SK-N-SH (cell line): Measurements from ENCODE around the gene RNF144B. TPM values are rescaled to one million over a fixed set of nuclear protein-coding genes. Genes with fewer than 3 reads are reported as not detected.

Experiments used
- CTCF ChIA-PET: fragments of 300-600, 350-600 bp; formaldehyde crosslinking; extraction: SDS; loops from one replicate; lab custom pipeline; 2021; lab: Yijun Ruan, JAX
- POLR2A ChIA-PET: fragments of 350-600 bp; sonication (Branson Sonifier 250); formaldehyde crosslinking; extraction: SDS; loops from one replicate; lab custom pipeline; 2020; ENCODE audit warnings: antibody characterized with exemption, inconsistent platforms; lab: Yijun Ruan, JAX
- DNase-seq: peaks from one replicate; pipeline ENCODE4 v3.0.0; 2012
- H2AFZ ChIP-seq: fragments of 200-600 bp; sonication (generic); 2 replicates; pipeline ENCODE4 v1.8.1; 2016; ENCODE audit warnings: antibody characterized with exemption, mild to moderate bottlenecking, low read depth
- H3F3A ChIP-seq: fragments of 200-600 bp; sonication (generic); replicated peaks from 2 replicates; pipeline ENCODE3; 2016; ENCODE audit warnings: antibody characterized with exemption, mild to moderate bottlenecking; ENCODE audit not compliant: insufficient read depth
- H3K27ac ChIP-seq, 2 experiments: fragments of 200-500 bp in 1 of 2; fragments of 200-600 bp in 1 of 2; sonication (Bioruptor generic) in 1 of 2; sonication (generic), shearing (Covaris generic) in 1 of 2; 2 replicates each; pipeline versions ENCODE4 v1.5.1 to v1.6.1; 2014 to 2016; ENCODE audit warnings: low read depth in 2 of 2, inconsistent platforms in 1 of 2, low read length in 1 of 2, mild to moderate bottlenecking in 1 of 2, mixed read lengths in 1 of 2
- H3K27me3 ChIP-seq: fragments of 200-600 bp; sonication (generic), shearing (Covaris generic); 2 replicates; pipeline ENCODE4 v1.6.1; 2016; ENCODE audit warnings: mixed run types; ENCODE audit not compliant: insufficient read depth
- H3K36me3 ChIP-seq, 2 experiments: fragments of 200-500 bp in 1 of 2; fragments of 200-600 bp in 1 of 2; sonication (Bioruptor generic) in 1 of 2; sonication (generic) in 1 of 2; replicated peaks in 1 of 2; 2 replicates each; pipeline versions ENCODE3 to v1.5.1; 2014 to 2016; ENCODE audit warnings: low read length in 1 of 2, mild to moderate bottlenecking in 1 of 2; ENCODE audit not compliant: insufficient read depth in 2 of 2, control insufficient read depth in 1 of 2
- H3K4me1 ChIP-seq, 2 experiments: fragments of 200-500 bp in 1 of 2; fragments of 200-600 bp in 1 of 2; sonication (Bioruptor generic) in 1 of 2; sonication (generic), shearing (Covaris generic) in 1 of 2; 2 replicates each; pipeline versions ENCODE4 v1.5.1 to v1.6.1; 2014 to 2016; ENCODE audit warnings: low read depth in 1 of 2, low read length in 1 of 2, mixed run types in 1 of 2; ENCODE audit not compliant: insufficient read depth in 2 of 2, control insufficient read depth in 1 of 2
- H3K4me2 ChIP-seq: fragments of 200-600 bp; sonication (generic), shearing (Covaris generic); 2 replicates; pipeline ENCODE4 v1.6.1; 2017; ENCODE audit warnings: mixed run types
- H3K4me3 ChIP-seq, 2 experiments: fragments of 200-500 bp in 1 of 2; fragments of 200-600 bp in 1 of 2; sonication (Bioruptor generic) in 1 of 2; sonication (generic), shearing (Covaris generic) in 1 of 2; 2 replicates each; pipeline versions ENCODE4 v1.5.1 to v1.8.1; 2014 to 2016; ENCODE audit warnings: low read depth in 2 of 2, inconsistent platforms in 1 of 2, low read length in 1 of 2, mild to moderate bottlenecking in 1 of 2, mixed read lengths in 1 of 2, moderate library complexity in 1 of 2
- H3K79me2 ChIP-seq: fragments of 200-600 bp; sonication (generic); 2 replicates; pipeline ENCODE4 v1.8.1; 2017; ENCODE audit warnings: mild to moderate bottlenecking; ENCODE audit not compliant: insufficient read depth
- H3K9ac ChIP-seq: fragments of 200-600 bp; sonication (generic); 2 replicates; pipeline ENCODE4 v1.6.1; 2017; ENCODE audit warnings: mixed run types
- H3K9me2 ChIP-seq: fragments of 200-600 bp; sonication (generic); 2 replicates; pipeline ENCODE4 v1.6.1; 2017; ENCODE audit warnings: mixed run types
- H3K9me3 ChIP-seq: fragments of 200-600 bp; sonication (generic); 2 replicates; pipeline ENCODE4 v1.6.1; 2017; ENCODE audit warnings: mixed run types, mild to moderate bottlenecking, moderate library complexity
- H4K20me1 ChIP-seq: fragments of 200-600 bp; sonication (generic); 2 replicates; pipeline ENCODE4 v1.6.1; 2017; ENCODE audit warnings: mild to moderate bottlenecking, mixed run types; ENCODE audit not compliant: insufficient read depth
- CHD2 ChIP-seq: fragments of 150-350 bp; IDR thresholded peaks from 2 replicates; pipeline ENCODE4 v1.6.1; 2018; ENCODE audit warnings: low read length; ENCODE audit not compliant: partially characterized antibody
- ELF1 ChIP-seq: IDR thresholded peaks from 2 replicates; pipeline ENCODE4 v1.4.0; 2012
- EP300 ChIP-seq, 2 experiments: IDR thresholded peaks; 2 replicates each; pipeline versions ENCODE4 v1.4.0 to v1.6.1; 2012; ENCODE audit warnings: borderline replicate concordance in 1 of 2, low read depth in 1 of 2, low read length in 1 of 2
- EZH2phosphoT487 ChIP-seq: fragments of 200-600 bp; sonication (generic); IDR thresholded peaks from 2 replicates; pipeline ENCODE4 v1.6.1; 2017; ENCODE audit warnings: low read depth, mixed run types, mild to moderate bottlenecking, antibody characterized with exemption, moderate library complexity, borderline replicate concordance
- FOSL2 ChIP-seq: IDR thresholded peaks from 2 replicates; pipeline ENCODE4 v1.4.0; 2012; ENCODE audit warnings: low read depth, mild to moderate bottlenecking, moderate library complexity, borderline replicate concordance
- FOXJ3 ChIP-seq: sonication (generic); formaldehyde crosslinking; IDR thresholded peaks from 2 replicates; pipeline ENCODE4 v1.5.1; 2020; ENCODE audit warnings: mild to moderate bottlenecking, missing genetic modification reagents
- FOXM1 ChIP-seq: IDR thresholded peaks from 2 replicates; pipeline ENCODE4 v1.4.0; 2012; ENCODE audit warnings: low read depth, mild to moderate bottlenecking
- GATA2 ChIP-seq: sonication (generic); formaldehyde crosslinking; IDR thresholded peaks from 2 replicates; pipeline ENCODE4 v1.5.0; 2020; ENCODE audit warnings: mild to moderate bottlenecking, missing genetic modification reagents
- MEF2A ChIP-seq: IDR thresholded peaks from 2 replicates; pipeline ENCODE4 v1.4.0; 2012; ENCODE audit warnings: low read depth, borderline replicate concordance
- MXI1 ChIP-seq: IDR thresholded peaks from 2 replicates; pipeline ENCODE4 v1.6.1; 2012; ENCODE audit warnings: mild to moderate bottlenecking, low read depth, low read length, improper control_type of control experiment
- NRF1 ChIP-seq: IDR thresholded peaks from 2 replicates; pipeline ENCODE4 v1.6.1; 2012; ENCODE audit warnings: low read depth, mild to moderate bottlenecking, low read length
- POLR2AphosphoS5 ChIP-seq: IDR thresholded peaks from 2 replicates; pipeline ENCODE4 v1.6.1; 2012; ENCODE audit warnings: low read depth, low read length
- RAD21 ChIP-seq: IDR thresholded peaks from 2 replicates; pipeline ENCODE4 v1.6.1; 2012; ENCODE audit warnings: mild to moderate bottlenecking, low read length
- RCOR1 ChIP-seq: fragments of 150-350 bp; IDR thresholded peaks from 2 replicates; pipeline ENCODE4 v1.6.1; 2017; ENCODE audit warnings: antibody characterized with exemption, low read length
- RXRA ChIP-seq: IDR thresholded peaks from 2 replicates; pipeline ENCODE4 v1.4.0; 2012; ENCODE audit warnings: low read depth, mild to moderate bottlenecking, borderline replicate concordance
- SIN3A ChIP-seq: IDR thresholded peaks from 2 replicates; pipeline ENCODE4 v1.6.1; 2012; ENCODE audit warnings: low read depth, mild to moderate bottlenecking, low read length, moderate library complexity, borderline replicate concordance
- TAF1 ChIP-seq: IDR thresholded peaks from 2 replicates; pipeline ENCODE4 v1.6.1; 2012; ENCODE audit warnings: low read depth, mild to moderate bottlenecking, low read length, moderate library complexity, borderline replicate concordance
- YY1 ChIP-seq: IDR thresholded peaks from 2 replicates; pipeline ENCODE4 v1.4.0; 2012; ENCODE audit warnings: low read depth, mild to moderate bottlenecking
- WGBS: methylation state at CpG from one replicate; pipeline ENCODE4 v1.1.6; 2017; ENCODE audit warnings: low lambda C conversion rate; 5-methylcytosine and 5-hydroxymethylcytosine counted together
- polyA plus RNA-seq, 3 experiments: library from polyadenylated mRNA; depleted of rRNA; stranded (reverse); fragments of >200 nt; gene quantifications; 2 replicates each; pipeline ENCODE4 v1.2.3, GENCODE V29; 2012
- TF ChIP-seq, protein P1 (sequence below): IDR thresholded peaks from 2 replicates; pipeline ENCODE4 v1.4.0; 2012; ENCODE audit warnings: low read depth, borderline replicate concordance
- TF ChIP-seq, protein P2 (sequence below): fragments of 200-600 bp; sonication (generic); IDR thresholded peaks from 2 replicates; pipeline ENCODE4 v1.6.1; 2017; ENCODE audit warnings: antibody characterized with exemption, mild to moderate bottlenecking, moderate library complexity
- TF ChIP-seq, protein P3 (sequence below): IDR thresholded peaks from 2 replicates; pipeline ENCODE4 v1.6.1; 2012; ENCODE audit warnings: mild to moderate bottlenecking, low read depth, low read length, moderate library complexity
- TF ChIP-seq, protein P4 (sequence below): fragments of 150-350 bp; IDR thresholded peaks from 2 replicates; pipeline ENCODE4 v1.6.1; 2016; ENCODE audit warnings: mild to moderate bottlenecking, low read depth, low read length
- TF ChIP-seq, protein P5 (sequence below): IDR thresholded peaks from 2 replicates; pipeline ENCODE4 v1.4.0; 2012; ENCODE audit warnings: low read depth

Gene RNF144B
- polyA plus RNA-seq, 1 of the 3 experiments (the other 2 are of a cell fraction) = 1.2 TPM

DNA sequence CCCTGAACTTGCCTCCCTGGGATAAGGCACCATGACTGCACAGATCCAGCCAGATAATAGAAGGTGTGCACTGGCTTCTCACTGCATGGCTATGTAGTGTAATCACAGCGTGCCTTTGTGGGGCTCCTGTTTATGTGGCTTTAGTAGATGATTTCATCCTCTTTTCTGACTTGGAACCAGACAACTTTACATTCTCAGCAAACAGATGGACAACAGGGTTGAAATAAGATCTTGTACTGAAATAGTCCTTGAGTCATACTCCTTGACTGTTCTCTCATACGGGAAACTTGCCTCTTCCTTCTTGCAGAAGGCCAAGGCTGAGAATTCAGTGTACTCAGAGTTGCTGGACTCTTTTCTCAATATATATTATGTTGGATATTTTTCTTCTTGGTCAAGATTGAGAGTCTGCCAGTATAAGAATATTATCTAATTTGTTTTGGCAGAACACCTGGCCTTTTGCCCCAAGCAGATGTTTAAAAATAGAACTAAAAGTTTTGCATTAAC lies 25.0 kb upstream of the RNF144B start:
- H2AFZ ChIP-seq = peak overlapping the region; percentile 24; the same call in 1 of the 2 replicates
- H4K20me1 ChIP-seq = no peaks in the 10 kb centered on the region
- no peak for DNase-seq
- H3K4me2 ChIP-seq = peak overlapping the region; percentile 42; the same call in 1 of the 2 replicates
- WGBS = 3% methylated on average over 2 of the region's 2 CpGs
- no peaks in the 10 kb centered on the region for H3K9me2 ChIP-seq
- no peaks in the 10 kb centered on the region for H3K9me3 ChIP-seq
- H3K79me2 ChIP-seq = no peaks in the 10 kb centered on the region
- H3K9ac ChIP-seq = no peak overlapping the region
- H3K4me3 ChIP-seq = no peak overlapping the region
- POLR2A ChIA-PET = no interaction called here
- no peaks in the 10 kb centered on the region for H3K36me3 ChIP-seq
- CTCF ChIA-PET = interaction anchor here (0.6 kb wide), 1 partner anchor 21 kb away, joined by 3 read pairs; no protein-coding TSS in a partner anchor
- peak overlapping the region; percentile 35 to 44; a peak in 3 of 4 replicates for H3K27ac ChIP-seq
- H3K4me1 ChIP-seq = no peaks in the 10 kb centered on the region; a peak in 1 of 4 replicates
- no peaks in the 10 kb centered on the region for H3K27me3 ChIP-seq
- peaks cover 11% of the 10 kb centered on the region for H3F3A ChIP-seq
- TF ChIP-seq MEF2A (peak; percentile 92), FOXM1 (no peak), MXI1 (no peak), CHD2 (no peak), RXRA (no peak), NRF1 (no peak), FOSL2 (peak; percentile 74; the same call in 1 of the 2 replicates), YY1 (no peak), GATA2 (CRISPR knock-in tag) (no peak), EZH2phosphoT487 (no peak), POLR2AphosphoS5 (peak; percentile 36; the same call in 1 of the 2 replicates), ELF1 (no peak), RAD21 (no peak), RCOR1 (no peak), FOXJ3 (no peak), TAF1 (no peak), EP300 (IDR thresholded peaks at IDR 0.05; ENCODE audit: borderline replicate concordance in 1 of 2, low read depth in 1 of 2, low read length in 1 of 2) (peak in 1 of 2 experiments; percentile 45; a peak in 1 of 4 replicates), SIN3A (no peak)
- TF ChIP-seq, protein P1, sequence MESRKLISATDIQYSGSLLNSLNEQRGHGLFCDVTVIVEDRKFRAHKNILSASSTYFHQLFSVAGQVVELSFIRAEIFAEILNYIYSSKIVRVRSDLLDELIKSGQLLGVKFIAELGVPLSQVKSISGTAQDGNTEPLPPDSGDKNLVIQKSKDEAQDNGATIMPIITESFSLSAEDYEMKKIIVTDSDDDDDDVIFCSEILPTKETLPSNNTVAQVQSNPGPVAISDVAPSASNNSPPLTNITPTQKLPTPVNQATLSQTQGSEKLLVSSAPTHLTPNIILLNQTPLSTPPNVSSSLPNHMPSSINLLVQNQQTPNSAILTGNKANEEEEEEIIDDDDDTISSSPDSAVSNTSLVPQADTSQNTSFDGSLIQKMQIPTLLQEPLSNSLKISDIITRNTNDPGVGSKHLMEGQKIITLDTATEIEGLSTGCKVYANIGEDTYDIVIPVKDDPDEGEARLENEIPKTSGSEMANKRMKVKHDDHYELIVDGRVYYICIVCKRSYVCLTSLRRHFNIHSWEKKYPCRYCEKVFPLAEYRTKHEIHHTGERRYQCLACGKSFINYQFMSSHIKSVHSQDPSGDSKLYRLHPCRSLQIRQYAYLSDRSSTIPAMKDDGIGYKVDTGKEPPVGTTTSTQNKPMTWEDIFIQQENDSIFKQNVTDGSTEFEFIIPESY = no peak
- TF ChIP-seq, protein P2, sequence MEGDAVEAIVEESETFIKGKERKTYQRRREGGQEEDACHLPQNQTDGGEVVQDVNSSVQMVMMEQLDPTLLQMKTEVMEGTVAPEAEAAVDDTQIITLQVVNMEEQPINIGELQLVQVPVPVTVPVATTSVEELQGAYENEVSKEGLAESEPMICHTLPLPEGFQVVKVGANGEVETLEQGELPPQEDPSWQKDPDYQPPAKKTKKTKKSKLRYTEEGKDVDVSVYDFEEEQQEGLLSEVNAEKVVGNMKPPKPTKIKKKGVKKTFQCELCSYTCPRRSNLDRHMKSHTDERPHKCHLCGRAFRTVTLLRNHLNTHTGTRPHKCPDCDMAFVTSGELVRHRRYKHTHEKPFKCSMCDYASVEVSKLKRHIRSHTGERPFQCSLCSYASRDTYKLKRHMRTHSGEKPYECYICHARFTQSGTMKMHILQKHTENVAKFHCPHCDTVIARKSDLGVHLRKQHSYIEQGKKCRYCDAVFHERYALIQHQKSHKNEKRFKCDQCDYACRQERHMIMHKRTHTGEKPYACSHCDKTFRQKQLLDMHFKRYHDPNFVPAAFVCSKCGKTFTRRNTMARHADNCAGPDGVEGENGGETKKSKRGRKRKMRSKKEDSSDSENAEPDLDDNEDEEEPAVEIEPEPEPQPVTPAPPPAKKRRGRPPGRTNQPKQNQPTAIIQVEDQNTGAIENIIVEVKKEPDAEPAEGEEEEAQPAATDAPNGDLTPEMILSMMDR = no peak
- TF ChIP-seq, protein P3, sequence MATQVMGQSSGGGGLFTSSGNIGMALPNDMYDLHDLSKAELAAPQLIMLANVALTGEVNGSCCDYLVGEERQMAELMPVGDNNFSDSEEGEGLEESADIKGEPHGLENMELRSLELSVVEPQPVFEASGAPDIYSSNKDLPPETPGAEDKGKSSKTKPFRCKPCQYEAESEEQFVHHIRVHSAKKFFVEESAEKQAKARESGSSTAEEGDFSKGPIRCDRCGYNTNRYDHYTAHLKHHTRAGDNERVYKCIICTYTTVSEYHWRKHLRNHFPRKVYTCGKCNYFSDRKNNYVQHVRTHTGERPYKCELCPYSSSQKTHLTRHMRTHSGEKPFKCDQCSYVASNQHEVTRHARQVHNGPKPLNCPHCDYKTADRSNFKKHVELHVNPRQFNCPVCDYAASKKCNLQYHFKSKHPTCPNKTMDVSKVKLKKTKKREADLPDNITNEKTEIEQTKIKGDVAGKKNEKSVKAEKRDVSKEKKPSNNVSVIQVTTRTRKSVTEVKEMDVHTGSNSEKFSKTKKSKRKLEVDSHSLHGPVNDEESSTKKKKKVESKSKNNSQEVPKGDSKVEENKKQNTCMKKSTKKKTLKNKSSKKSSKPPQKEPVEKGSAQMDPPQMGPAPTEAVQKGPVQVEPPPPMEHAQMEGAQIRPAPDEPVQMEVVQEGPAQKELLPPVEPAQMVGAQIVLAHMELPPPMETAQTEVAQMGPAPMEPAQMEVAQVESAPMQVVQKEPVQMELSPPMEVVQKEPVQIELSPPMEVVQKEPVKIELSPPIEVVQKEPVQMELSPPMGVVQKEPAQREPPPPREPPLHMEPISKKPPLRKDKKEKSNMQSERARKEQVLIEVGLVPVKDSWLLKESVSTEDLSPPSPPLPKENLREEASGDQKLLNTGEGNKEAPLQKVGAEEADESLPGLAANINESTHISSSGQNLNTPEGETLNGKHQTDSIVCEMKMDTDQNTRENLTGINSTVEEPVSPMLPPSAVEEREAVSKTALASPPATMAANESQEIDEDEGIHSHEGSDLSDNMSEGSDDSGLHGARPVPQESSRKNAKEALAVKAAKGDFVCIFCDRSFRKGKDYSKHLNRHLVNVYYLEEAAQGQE = 0 out of 2 replicates have a peak, but pooled peaks have one; percentile 20
- TF ChIP-seq, protein P4, sequence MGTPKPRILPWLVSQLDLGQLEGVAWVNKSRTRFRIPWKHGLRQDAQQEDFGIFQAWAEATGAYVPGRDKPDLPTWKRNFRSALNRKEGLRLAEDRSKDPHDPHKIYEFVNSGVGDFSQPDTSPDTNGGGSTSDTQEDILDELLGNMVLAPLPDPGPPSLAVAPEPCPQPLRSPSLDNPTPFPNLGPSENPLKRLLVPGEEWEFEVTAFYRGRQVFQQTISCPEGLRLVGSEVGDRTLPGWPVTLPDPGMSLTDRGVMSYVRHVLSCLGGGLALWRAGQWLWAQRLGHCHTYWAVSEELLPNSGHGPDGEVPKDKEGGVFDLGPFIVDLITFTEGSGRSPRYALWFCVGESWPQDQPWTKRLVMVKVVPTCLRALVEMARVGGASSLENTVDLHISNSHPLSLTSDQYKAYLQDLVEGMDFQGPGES = no peak
- TF ChIP-seq, protein P5, sequence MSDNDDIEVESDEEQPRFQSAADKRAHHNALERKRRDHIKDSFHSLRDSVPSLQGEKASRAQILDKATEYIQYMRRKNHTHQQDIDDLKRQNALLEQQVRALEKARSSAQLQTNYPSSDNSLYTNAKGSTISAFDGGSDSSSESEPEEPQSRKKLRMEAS = peak; percentile 64
